HG03439 (cell line): ENCODE measurements around the gene SAMD4B.
"Not testable (repeated sequence)": the region's sequence is repeated elsewhere in the genome, so short reads cannot be mapped to it uniquely, and the experiment has no call there.

ENCODE experiments used
- ATAC-seq: cut with Tn5 transposase; IDR thresholded peaks from one replicate; pipeline ENCODE4 v1.9.1; 2021; ENCODE audit warnings: mild to moderate bottlenecking, moderate library complexity; ENCODE audit not compliant: unreplicated experiment

Gene SAMD4B, protein sequence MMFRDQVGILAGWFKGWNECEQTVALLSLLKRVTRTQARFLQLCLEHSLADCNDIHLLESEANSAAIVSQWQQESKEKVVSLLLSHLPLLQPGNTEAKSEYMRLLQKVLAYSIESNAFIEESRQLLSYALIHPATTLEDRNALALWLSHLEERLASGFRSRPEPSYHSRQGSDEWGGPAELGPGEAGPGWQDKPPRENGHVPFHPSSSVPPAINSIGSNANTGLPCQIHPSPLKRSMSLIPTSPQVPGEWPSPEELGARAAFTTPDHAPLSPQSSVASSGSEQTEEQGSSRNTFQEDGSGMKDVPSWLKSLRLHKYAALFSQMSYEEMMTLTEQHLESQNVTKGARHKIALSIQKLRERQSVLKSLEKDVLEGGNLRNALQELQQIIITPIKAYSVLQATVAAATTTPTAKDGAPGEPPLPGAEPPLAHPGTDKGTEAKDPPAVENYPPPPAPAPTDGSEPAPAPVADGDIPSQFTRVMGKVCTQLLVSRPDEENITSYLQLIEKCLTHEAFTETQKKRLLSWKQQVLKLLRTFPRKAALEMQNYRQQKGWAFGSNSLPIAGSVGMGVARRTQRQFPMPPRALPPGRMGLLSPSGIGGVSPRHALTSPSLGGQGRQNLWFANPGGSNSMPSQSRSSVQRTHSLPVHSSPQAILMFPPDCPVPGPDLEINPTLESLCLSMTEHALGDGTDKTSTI

DNA sequence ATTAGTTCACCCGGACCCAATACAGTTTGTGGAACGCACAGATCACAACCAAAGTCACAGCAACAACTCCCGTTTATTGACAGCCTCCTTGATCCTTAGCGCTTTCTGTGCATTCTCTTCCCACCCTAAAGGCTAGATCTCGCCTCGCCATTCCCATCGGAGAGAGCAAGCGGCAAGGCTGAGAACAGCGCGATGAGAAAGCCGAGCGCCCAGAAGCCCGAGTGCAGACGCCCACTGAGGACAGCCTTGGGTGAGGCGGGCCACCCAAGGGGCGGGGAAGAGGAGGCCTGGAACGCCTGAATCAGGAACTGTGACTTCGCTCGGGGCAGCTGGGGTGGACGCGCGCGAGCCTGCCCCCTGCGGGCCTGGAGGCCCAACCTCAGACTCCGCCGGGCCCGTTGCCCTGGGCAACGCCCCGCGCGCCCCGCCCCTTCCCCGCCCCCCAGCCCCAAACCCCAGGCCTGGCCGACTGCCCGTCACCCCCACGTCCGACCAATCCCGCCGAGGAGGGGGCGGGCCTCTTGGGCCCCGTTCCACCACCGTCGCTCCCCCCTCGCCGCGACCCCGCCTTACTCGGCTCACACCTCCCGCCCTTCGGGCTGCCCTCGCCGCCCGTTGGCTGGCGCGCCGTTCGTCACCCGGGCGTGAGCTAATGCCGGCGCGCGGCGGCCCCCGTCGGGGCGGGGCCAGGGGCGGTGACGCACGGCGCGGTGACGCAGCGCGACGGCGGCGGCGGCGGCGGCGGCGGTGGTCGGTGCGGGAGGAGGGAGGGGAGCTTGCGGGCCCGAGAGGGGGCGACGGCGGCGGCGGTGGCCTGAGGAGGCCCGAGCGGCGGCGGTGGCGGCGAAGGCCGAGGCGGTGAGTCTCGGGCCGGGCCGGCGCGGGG lies at the start of gene SAMD4B:
SAMD4B (plus strand) TSS at position 703 of the 886 bp plus-strand sequence. CDS start 14,473 bp downstream, outside the sequence.
- peak; percentile 92 for ATAC-seq

DNA sequence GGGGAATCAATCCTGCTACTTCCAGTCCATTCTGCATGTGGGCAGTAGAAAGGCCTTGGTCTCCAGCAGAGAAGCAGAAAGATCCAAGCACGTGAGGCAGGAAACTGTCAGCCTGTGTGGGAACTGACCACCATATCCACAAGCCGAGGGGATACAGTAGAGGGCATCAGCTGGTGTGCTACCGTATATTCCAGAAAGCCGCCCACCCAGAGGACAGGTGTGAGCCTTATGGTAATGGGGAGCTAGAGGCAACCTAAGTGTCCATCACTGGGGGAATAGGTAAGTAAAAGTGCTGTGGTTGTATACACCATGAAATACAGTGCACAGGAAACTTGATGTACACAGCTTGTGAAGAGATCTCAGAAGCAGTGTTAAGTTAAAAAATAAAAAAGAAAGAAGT lies 48.8 kb upstream of the SAMD4B start:
- no peak for ATAC-seq

DNA sequence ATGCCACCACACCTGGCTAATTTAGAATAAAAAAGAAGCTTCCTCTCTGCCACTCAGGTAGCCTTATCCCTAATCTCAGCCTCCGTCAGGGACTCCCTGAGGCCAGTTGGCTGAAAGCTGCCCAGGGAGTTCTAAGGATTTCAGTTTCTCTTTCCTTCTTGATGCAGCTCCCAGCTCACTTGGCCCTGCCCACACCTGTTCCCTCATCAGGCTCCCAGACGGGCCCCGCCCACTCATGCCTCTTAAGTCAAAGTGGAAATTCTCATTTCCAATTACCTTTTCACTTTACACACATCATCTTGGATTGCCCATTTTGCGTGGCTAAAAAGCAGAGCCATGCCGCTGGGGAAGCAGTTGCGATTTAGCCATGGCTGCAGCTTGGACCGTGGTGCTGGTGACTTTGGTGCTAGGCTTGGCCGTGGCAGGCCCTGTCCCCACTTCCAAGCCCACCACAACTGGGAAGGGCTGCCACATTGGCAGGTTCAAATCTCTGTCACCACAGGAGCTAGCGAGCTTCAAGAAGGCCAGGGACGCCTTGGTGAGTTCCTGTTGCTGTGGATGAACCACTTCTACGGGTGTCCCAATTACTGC lies 46.1 kb upstream of the SAMD4B start, which contains the start of gene IFNL1:
IFNL1 (plus strand) TSS at position 353 of the 591 bp plus-strand sequence; CDS start at position 368, 15 bp downstream.
- no peak for ATAC-seq

DNA sequence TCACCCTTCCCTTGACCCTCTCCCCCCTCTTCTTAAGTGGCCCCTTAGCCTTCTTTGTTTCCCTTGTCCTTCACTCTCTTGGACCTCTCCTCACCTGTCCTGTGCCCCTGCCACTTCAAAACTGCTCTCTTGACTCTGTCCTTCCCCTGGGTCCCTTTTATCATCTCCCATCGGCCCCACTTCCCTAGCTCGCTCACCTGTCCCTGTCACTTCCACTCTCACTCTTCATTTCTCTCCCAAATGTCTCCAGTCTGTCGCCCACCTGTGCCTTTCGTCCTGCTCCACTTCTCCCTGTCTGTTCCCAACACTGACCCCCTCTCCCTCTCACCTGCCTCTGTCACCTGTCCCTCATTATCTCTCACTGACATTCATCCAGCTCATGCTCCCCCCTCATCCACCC lies 45.3 kb upstream of the SAMD4B start:
- ATAC-seq: no peak

DNA sequence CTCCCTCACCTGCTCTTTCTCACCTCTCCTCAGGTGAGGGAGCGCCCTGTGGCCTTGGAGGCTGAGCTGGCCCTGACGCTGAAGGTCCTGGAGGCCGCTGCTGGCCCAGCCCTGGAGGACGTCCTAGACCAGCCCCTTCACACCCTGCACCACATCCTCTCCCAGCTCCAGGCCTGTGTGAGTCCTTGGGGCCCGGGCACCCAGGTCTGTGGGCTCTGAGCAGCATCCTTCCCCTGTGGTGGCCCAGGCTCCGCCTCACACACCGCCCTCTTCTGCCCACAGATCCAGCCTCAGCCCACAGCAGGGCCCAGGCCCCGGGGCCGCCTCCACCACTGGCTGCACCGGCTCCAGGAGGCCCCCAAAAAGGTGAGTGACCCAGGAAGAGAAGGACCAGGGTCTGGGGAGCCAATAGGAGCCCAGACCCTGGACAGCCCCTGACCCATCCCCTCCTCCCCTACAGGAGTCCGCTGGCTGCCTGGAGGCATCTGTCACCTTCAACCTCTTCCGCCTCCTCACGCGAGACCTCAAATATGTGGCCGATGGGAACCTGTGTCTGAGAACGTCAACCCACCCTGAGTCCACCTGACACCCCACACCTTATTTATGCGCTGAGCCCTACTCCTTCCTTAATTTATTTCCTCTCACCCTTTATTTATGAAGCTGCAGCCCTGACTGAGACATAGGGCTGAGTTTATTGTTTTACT lies 44.1 kb upstream of the SAMD4B start:
- no peak for ATAC-seq

DNA sequence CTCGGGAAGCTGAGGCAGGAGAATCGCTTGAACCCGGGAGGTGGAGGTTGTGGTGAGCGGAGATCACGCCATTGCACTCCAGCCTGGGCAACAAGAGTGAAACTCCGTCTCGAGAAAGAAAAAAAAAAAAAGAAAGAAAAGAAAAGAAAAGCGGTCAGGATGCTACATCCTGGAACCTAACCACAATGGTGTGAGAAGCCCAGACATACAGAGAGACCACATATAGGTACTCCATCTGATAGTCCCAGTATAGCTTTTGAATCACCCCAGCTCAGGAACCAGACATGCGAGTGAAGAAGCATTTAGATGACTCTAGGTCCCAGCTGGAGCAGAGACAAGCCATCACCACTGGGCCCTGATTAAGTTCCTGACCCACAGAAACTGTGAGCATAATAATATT lies 42.8 kb upstream of the SAMD4B start:
- ATAC-seq: no peak

DNA sequence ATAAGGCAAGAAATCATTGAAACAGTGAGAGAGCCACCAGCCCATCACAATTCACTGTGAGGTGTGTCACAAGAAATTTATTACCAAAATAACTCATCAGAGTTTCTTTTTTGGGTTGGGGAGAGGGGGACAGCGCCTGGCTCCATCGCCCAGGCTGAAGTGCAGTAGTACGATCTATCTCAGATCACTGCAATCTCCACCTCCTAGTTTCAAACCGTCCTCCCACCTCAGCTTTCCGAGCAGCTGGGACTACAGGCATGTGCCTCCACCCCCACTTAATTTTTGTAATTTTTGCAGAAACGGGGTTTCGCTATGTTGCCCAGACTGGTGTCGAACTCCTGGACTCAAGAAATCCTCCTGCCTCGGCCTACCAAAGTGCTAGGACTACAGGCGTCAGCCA lies 42.4 kb upstream of the SAMD4B start:
- ATAC-seq: no peak

DNA sequence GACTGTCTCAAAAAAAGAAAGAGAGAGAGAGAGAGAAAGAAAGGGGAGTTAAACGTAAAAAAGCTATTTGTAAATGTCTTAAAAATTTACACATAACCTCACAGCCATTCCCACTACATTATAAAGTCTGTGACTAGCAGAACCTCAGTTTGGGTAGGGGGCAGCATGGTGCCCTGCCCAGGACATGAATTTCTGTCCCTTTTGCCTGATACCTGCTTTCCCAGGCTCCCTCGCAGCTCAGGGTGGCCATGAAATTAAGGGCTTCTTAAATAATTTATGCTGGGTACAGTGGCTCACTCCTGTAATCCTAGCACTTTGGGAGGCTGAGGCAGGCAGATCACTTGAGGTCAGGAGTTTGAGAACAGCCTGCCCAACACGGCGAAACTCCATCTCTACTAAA lies 41.2 kb upstream of the SAMD4B start:
- ATAC-seq: no peak

DNA sequence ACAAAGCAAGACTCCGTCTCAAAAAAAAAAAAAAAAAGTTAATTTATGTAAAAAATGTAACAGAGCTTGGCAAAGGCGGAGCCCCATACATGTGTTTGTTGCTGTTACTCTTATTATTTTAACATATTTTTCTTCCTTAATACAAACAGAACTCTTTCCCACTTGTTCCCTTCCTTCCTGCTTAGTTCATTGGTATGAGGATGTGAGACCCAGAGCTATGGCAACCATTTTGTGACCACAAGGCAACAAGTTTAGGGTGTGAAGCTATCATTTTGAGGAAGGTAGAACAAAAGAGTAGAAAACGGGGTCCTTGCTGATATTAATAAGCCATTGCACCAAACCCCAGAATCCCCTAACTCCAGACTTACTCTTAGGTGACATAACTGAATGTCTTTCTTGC lies 40.7 kb upstream of the SAMD4B start:
- no peak for ATAC-seq

DNA sequence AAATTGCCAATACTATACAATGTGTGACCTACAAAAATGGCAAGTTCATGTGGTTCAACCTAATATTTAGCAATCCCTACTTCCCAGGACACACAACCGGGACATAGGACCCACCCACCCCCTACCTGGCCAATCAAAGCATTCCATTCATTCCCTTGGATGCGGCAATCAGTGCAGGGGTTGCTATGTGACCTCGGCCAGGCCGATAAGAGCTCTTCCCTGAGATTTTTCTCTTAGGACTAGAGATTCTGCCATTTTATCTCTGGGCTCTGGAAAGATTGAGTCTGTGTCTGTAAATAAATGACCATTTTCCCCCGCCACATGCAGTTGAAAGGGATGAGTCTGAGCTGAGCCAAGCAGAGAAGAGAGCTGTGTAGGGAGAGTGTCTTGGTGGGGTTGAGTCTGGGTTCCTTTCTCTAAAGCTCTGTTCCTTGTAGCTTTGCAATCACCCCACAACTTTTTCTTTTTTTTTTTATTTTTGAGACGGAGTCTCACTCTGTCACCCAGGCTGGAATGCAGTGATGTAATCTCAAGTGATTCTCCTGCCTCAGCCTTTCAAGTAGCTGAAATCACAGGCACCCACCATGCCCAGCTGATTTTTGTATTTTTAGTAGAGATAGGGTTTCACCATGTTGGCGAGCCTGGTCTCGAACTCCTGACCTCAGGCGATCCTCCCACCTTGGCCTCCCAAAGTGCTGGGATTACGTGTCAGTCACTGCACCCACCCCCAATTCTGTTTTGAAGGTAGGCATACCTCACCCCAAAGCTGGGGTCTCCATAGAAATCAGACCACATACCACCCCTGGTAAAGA lies 38.6 kb upstream of the SAMD4B start:
- no peak for ATAC-seq

DNA sequence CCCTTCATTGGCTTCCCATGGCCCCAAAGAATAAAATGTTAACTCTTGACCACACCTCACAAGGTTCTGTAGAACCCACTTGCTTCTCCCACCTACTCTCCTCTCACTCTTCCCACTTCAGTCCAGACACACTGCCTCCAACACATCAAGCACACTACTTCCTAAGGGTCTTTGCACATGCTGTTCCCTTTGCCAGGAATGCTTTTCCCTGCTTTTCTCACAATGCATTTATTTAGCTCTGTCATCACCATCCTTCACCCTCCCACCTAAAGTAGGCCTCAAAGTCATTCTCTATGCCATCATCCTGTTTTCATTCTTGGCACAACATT lies 38.1 kb upstream of the SAMD4B start:
- ATAC-seq: no peak

DNA sequence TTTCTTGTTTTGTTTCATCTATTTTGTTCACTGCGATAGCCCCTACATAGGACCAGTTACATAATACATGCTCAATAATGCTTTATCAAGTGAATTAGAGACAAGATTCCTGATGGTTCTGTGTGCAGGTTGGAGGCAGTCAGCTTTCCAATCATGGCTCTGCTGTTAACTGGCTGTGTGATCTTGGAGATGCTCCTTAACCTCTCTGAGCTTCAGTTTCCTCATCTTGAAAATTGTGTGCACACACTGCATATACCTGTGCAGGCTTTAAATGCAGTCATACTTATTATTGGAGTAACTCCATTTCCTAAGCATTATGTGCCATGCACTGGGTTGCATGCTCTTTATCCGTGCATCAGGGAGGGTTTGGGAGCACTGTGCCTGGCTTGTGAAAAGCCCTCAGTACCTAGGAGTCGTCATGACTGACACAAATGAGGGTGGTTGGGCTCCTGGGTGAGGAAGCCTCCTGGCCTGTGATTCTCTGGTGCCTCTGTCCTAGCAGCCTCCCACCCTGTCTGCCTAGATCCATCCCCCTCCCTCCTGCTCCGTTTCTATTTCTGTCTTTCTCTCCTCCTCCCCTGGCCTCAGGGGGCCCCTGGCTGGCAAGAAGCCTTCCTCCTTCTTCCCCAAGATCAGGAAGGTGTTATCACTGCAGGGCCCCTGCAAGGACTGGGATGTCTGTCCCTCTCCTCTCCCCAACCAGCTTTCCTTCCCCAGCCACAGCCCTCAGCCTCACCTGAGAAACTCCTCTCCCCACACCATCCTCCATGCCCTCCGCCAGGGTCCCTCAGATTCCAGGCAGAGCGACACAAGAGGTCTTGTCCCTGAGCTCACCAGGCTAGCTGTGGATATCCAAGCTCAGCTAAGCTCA lies 37.3 kb upstream of the SAMD4B start:
- ATAC-seq: no peak

DNA sequence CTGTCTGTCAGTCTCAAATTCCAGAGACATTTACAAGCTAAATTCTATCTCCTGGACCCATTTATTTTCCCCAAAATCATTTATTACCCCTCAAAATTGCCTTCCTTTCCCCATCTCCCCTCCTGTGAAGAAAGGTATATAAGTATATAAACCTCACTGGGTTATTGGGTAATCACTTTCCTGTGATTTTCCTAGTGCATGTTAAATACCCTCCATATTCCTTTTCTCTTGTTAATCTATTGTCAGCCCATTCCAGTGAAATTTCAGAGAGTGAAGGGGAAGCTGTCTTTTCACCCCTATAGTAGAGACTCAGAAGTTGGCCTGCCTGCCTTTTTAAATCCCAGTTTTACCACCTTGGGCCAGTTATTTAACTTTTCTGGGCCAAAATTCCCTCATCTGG lies 36.1 kb upstream of the SAMD4B start:
- ATAC-seq: no peak

DNA sequence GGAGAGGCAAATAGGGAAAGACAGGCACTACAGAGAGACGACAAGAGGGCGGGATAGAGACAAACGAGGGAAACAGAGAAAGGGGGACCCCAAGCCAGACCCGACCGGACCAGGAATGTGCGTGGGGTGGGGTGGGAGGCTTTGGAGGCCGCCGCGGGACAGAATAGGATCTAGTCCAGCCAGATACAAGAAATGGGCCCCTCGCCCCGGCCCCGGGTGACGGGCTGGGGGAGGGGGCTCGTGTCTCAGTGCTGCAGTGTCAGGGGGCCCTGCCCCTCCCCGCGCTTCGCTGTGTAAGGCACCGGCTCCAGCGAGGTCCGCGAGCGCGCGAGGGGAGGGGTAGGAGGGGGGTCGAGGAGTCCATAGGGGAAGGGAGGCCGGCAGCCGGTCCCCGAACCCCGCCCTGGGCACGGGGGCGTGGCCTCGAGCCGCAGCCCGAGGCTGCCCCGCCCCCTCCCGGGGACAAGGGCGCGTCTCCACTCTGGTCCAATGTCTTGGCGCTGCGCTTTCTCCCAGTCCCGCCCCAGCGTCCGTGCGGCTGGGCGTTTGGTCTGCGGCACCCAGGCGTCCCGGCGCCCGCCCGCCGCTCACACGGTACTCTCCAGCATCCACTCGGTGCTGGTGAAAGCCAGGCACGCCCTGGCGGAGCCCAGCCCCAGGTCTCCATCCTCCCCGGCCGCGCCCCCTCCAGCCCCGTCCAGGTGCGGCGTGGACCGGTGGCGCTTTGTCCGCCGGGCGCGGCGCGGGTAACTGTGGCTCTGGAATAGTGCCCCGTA lies 35.0 kb upstream of the SAMD4B start:
- ATAC-seq: no peak

DNA sequence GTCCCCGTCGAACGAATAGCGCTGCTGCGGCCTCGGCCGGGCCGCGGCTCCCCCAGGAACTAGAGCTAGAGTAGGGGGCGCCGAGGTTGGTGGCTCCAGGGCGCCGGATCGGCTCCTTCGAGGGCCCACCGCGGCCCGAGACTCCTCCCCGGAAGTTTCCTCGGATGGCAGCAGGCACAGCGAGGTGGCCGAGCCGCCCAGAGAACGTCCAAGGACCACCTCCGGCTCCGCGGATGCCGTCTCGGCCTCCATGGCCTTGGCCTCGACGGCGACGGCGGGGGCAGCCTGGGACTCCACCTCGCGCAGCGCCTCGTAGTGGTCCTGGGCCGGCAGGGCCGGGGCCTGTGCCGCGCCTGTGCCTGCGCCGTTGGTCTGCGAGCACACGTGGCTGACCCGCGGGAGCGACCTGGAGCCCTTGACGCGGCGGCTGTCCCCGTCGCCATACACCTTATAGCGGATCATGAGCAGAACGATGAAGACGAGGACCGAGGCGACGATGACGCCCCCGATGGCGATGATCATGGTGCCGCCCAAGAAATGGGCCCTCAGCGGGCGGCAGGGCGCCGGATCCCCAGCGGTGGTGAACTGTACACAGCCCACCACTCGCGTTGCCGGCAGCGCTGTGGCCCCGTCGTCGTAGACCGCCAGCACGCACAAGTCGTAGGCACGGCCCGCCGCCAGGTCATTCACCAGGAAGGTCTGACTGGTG lies 34.2 kb upstream of the SAMD4B start:
- ATAC-seq: no peak

DNA sequence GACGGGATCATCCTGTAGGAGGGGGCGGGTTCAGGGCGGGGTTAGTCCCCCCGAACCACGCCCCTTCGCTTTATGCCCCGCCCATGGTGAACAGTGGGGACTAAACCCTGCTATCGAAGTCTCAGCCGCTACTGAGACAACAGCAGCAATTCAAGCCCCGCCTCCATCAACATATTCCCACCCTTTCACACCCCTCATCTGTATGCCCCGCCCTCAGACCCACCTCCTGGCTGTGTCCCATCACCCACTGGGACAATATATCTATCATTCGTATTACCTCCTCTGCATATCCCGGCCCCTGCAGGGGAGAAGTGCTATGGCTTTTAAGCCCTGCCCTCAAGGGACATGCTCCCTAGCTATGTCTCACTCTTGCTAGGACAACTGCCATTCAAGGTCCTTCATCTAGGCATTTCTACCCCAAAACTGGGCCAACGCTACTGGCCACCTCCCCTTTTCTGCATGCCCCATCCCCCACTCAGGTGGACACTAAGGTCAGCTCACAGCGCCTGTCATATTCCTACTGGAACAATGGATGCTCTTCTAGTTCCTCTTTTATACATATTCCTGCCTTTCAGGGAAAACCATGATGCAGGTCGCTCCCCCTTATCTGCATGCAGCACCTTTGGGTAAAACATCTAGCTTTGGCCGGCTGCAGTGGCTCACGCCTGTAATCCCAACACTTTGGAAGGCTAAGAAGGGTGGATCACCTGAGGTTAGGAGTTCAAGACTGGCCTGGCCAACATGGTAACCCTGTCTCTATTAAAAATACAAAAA lies 33.5 kb upstream of the SAMD4B start:
- ATAC-seq: no peak

DNA sequence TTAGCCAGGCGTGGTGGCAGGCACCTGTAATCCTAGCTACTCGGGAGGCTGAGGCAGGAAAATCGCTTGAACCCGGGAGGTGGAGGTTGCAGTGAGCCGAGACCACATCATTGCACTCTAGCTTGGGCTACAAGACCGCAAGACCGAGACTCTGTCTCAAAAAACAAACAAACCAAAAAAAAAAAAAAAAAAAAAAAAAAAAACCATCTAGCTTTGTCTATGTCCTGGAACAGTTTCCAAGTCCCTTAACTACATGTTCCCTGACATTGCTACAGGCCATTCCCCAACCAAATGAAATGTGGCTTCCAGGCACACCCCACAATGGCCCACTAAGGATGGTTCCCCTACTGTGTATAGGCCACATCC lies 32.9 kb upstream of the SAMD4B start:
- not testable (repeated sequence) for ATAC-seq
